Heart left ventricle (tissue), 13 donors: ENCODE measurements around the gene GYG2.

Experiments
- POLR2A ChIP-seq, 2 donors: fragments of 450-650 bp; IDR thresholded peaks; one replicate each; pipeline ENCODE4 v1.6.1; 2017; ENCODE audit warnings: antibody characterized with exemption in 2 of 2, mild to moderate bottlenecking in 2 of 2, moderate library complexity in 2 of 2
- TF ChIP-seq, protein P1 (sequence below), 12 donors: fragments of 200-600 bp; sonication (generic) in 4 of 12; IDR thresholded peaks; one replicate each; pipeline versions ENCODE4 v1.5.0 to v1.8.0; 2018 to 2022; ENCODE audit warnings: antibody characterized with exemption in 12 of 12, mild to moderate bottlenecking in 5 of 12
- donor health status: ischemic (EF 13 %, LVEDD 7.1; RV severe dilation, severe dysfunction).
- donor health status: DM: no; HTN: yes; CAD: no.
- donor health status: DM: no; HTN: no; CAD: no.
- donor health status: ischemic (EF 25% LVEDD 6.9; RV normal size, moderate dysfunction).
- donor health status: ischemic (EF 25% LVEDD 5.7; RV mildly dilated, moderate dysfunction).
- donor health status: ischemic (EF 35%, LVEDD 5.7; RV mildly dilated, moderate dysfunction).
- donor health status: nonischemic (EF 11% LVEDD 7.7; RV severe dilation, severe dysfunction).
- donor health status: DM: yes; HTN: yes; CAD: no.
- donor health status: PGD.
- donor health status: ischemic (EF 29% LVEDD 5.4; RV normal size, mild dysfunction).
- donor health status: nonischemic (EF 23%, LVEDD 6.1; RV moderate dilation, normal function).

DNA sequence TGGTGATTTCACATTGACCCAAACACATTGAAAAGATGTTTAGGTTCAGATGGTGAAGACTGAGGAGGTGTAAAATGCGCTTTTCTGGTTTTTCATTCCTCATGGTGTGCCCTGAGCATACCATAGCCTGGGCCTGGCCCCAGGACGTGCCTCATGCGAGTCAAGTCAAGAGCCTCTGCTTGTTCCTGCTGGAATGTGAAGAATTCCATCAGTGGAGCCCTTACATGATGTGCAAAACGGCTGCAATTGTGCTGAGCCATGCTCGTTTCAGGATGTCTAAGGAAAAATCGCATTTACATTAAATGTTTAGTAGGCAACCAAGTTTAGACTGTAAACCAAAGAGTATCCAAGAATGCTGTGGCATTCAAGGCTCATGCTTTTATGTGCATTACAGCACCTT, 34.9 kb downstream of the GYG2 start:
- TF ChIP-seq, protein P1, sequence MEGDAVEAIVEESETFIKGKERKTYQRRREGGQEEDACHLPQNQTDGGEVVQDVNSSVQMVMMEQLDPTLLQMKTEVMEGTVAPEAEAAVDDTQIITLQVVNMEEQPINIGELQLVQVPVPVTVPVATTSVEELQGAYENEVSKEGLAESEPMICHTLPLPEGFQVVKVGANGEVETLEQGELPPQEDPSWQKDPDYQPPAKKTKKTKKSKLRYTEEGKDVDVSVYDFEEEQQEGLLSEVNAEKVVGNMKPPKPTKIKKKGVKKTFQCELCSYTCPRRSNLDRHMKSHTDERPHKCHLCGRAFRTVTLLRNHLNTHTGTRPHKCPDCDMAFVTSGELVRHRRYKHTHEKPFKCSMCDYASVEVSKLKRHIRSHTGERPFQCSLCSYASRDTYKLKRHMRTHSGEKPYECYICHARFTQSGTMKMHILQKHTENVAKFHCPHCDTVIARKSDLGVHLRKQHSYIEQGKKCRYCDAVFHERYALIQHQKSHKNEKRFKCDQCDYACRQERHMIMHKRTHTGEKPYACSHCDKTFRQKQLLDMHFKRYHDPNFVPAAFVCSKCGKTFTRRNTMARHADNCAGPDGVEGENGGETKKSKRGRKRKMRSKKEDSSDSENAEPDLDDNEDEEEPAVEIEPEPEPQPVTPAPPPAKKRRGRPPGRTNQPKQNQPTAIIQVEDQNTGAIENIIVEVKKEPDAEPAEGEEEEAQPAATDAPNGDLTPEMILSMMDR (IDR thresholded peaks at IDR 0.05), result no peak
- no peak for TF ChIP-seq POLR2A (IDR thresholded peaks at IDR 0.05)
